H9 (cell line): ENCODE data around the gene NVL. TPM values are rescaled to one million over a fixed set of nuclear protein-coding genes. Genes with fewer than 3 reads are reported as not detected.

Source experiments
- DNase-seq: peaks from one replicate; pipeline ENCODE4 v3.0.0-alpha.2; 2017
- H2AFZ ChIP-seq: one replicate; pipeline ENCODE4 v1.6.1; 2013; ENCODE audit warnings: mild to moderate bottlenecking, low read length, control low read depth, moderate library complexity
- H2AK5ac ChIP-seq: 2 replicates; pipeline ENCODE4 v1.6.1; 2013; ENCODE audit warnings: low read length, control low read depth, mixed read lengths; ENCODE audit not compliant: insufficient read length
- H2BK120ac ChIP-seq: one replicate; pipeline ENCODE4 v1.6.1; 2013; ENCODE audit warnings: low read depth, mild to moderate bottlenecking, low read length, control low read depth, inconsistent platforms; ENCODE audit not compliant: poor library complexity, severe bottlenecking
- H2BK12ac ChIP-seq: 2 replicates; pipeline ENCODE4 v1.6.1; 2013; ENCODE audit warnings: low read length, control low read depth, mixed read lengths, low read depth; ENCODE audit not compliant: insufficient read length
- H2BK15ac ChIP-seq: 2 replicates; pipeline ENCODE4 v1.6.1; 2013; ENCODE audit warnings: low read depth, low read length, control low read depth
- H2BK20ac ChIP-seq: one replicate; pipeline ENCODE4 v1.6.1; 2013; ENCODE audit warnings: low read depth, mild to moderate bottlenecking, low read length, control low read depth, inconsistent platforms; ENCODE audit not compliant: poor library complexity, severe bottlenecking
- H2BK5ac ChIP-seq: 2 replicates; pipeline ENCODE4 v1.6.1; 2013; ENCODE audit warnings: low read length, control low read depth, mixed read lengths; ENCODE audit not compliant: insufficient read length
- H3K14ac ChIP-seq: 2 replicates; pipeline ENCODE4 v1.6.1; 2013; ENCODE audit warnings: low read length, control low read depth; ENCODE audit not compliant: insufficient read depth
- H3K18ac ChIP-seq: 2 replicates; pipeline ENCODE4 v1.6.1; 2013; ENCODE audit warnings: low read depth, mild to moderate bottlenecking, mixed read lengths, low read length, control low read depth; ENCODE audit not compliant: insufficient read length
- H3K23ac ChIP-seq: 2 replicates; pipeline ENCODE4 v1.6.1; 2013; ENCODE audit warnings: low read length, control low read depth, mixed read lengths, low read depth; ENCODE audit not compliant: insufficient read length
- H3K23me2 ChIP-seq: 2 replicates; pipeline ENCODE4 v1.6.1; 2013; ENCODE audit warnings: low read depth, mild to moderate bottlenecking, mixed read lengths, low read length, control low read depth; ENCODE audit not compliant: insufficient read length, poor library complexity, severe bottlenecking
- H3K27ac ChIP-seq: 2 replicates; pipeline ENCODE4 v1.5.1; 2013; ENCODE audit warnings: low read length, control low read depth, mixed read lengths, low read depth; ENCODE audit not compliant: insufficient read length
- H3K27me3 ChIP-seq: 2 replicates; pipeline ENCODE4 v1.6.1; 2013; ENCODE audit warnings: low read length, control low read depth, inconsistent platforms; ENCODE audit not compliant: insufficient read depth
- H3K4ac ChIP-seq: 2 replicates; pipeline ENCODE4 v1.6.1; 2013; ENCODE audit warnings: low read depth, mild to moderate bottlenecking, control low read depth, inconsistent platforms, low read length, moderate library complexity
- H3K4me1 ChIP-seq: 2 replicates; pipeline ENCODE4 v1.6.1; 2013; ENCODE audit warnings: low read length, control low read depth, inconsistent platforms; ENCODE audit not compliant: insufficient read depth
- H3K4me2 ChIP-seq: 2 replicates; pipeline ENCODE4 v1.6.1; 2013; ENCODE audit warnings: low read length, control low read depth, mixed read lengths; ENCODE audit not compliant: insufficient read length, insufficient read depth
- H3K56ac ChIP-seq: 2 replicates; pipeline ENCODE4 v1.6.1; 2013; ENCODE audit warnings: low read depth, mild to moderate bottlenecking, mixed read lengths, low read length, control low read depth; ENCODE audit not compliant: insufficient read length
- H3K79me1 ChIP-seq: 2 replicates; pipeline ENCODE4 v1.6.1; 2013; ENCODE audit warnings: low read depth, mild to moderate bottlenecking, moderate library complexity, low read length, control low read depth, inconsistent platforms; ENCODE audit not compliant: insufficient read depth, poor library complexity, severe bottlenecking
- H3K79me2 ChIP-seq: 2 replicates; pipeline ENCODE4 v1.6.1; 2013; ENCODE audit warnings: low read length, control low read depth, inconsistent platforms; ENCODE audit not compliant: insufficient read depth
- H3K9ac ChIP-seq: 2 replicates; pipeline ENCODE4 v1.6.1; 2013; ENCODE audit warnings: low read length, control low read depth, mixed read lengths; ENCODE audit not compliant: insufficient read length; ENCODE audit errors: extremely low read depth
- H3K9me3 ChIP-seq: one replicate; pipeline ENCODE4 v1.6.1; 2013; ENCODE audit warnings: low read depth, low read length, inconsistent platforms; ENCODE audit not compliant: control insufficient read depth
- H3T11ph ChIP-seq: one replicate; pipeline ENCODE4 v1.6.1; 2013; ENCODE audit warnings: mild to moderate bottlenecking, low read length, control low read depth, inconsistent platforms
- H4K20me1 ChIP-seq: one replicate; pipeline ENCODE4 v1.6.1; 2013; ENCODE audit not compliant: control insufficient read depth, insufficient read length, insufficient read depth
- H4K5ac ChIP-seq: 2 replicates; pipeline ENCODE4 v1.6.1; 2013; ENCODE audit warnings: low read depth, mild to moderate bottlenecking, mixed read lengths, low read length, control low read depth; ENCODE audit not compliant: insufficient read length
- H4K8ac ChIP-seq: replicated peaks from 2 replicates; pipeline ENCODE4 v1.6.1; 2013; ENCODE audit warnings: low read length, control low read depth, mixed read lengths, low read depth; ENCODE audit not compliant: insufficient read length
- H4K91ac ChIP-seq: 2 replicates; pipeline ENCODE4 v1.6.1; 2013; ENCODE audit warnings: low read depth, mild to moderate bottlenecking, moderate library complexity, mixed read lengths, low read length, control low read depth; ENCODE audit not compliant: insufficient read length
- H3K27ac Mint-ChIP-seq, 3 experiments: 2 replicates in 2 of 3; 3 replicates in 1 of 3; pipeline ENCODE4 v1.8.0; 2020 to 2021; ENCODE audit warnings: mixed read lengths in 3 of 3, mild to moderate bottlenecking in 1 of 3, moderate library complexity in 1 of 3
- H3K27me3 Mint-ChIP-seq: 2 replicates; pipeline ENCODE4 v1.8.0; 2021; ENCODE audit warnings: low read depth, mild to moderate bottlenecking, moderate library complexity, mixed read lengths
- H3K36me3 Mint-ChIP-seq, 3 experiments: 2 replicates in 2 of 3; 3 replicates in 1 of 3; pipeline ENCODE4 v1.8.0; 2020 to 2021; ENCODE audit warnings: low read depth in 3 of 3, mixed read lengths in 3 of 3; ENCODE audit not compliant: insufficient read depth in 1 of 3
- H3K4me1 Mint-ChIP-seq, 2 experiments: 2 replicates each; pipeline ENCODE4 v1.8.0; 2020; ENCODE audit warnings: mixed read lengths in 2 of 2
- H3K4me3 Mint-ChIP-seq, 2 experiments: 2 replicates in 1 of 2; 3 replicates in 1 of 2; pipeline ENCODE4 v1.8.0; 2020 to 2021; ENCODE audit warnings: mild to moderate bottlenecking in 2 of 2, mixed read lengths in 2 of 2, moderate library complexity in 1 of 2
- H3K9me3 Mint-ChIP-seq, 2 experiments: 2 replicates in 1 of 2; 3 replicates in 1 of 2; pipeline ENCODE4 v1.8.0; 2020; ENCODE audit warnings: mild to moderate bottlenecking in 2 of 2, mixed read lengths in 2 of 2, moderate library complexity in 1 of 2
- CTCF ChIP-seq: fragments of 200-600 bp; sonication (generic); conservative IDR thresholded peaks from 3 replicates; pipeline ENCODE4 v1.8.0; 2021; ENCODE audit warnings: antibody characterized with exemption, mild to moderate bottlenecking
- WGBS: extraction: QIAGEN DNeasy Blood & Tissue Kit; methylation state at CpG from one replicate; pipeline ENCODE4 v1.1.7; 2013; ENCODE audit warnings: missing lambda C conversion rate, low lambda C conversion rate, mixed read lengths; ENCODE audit not compliant: insufficient read length; ENCODE audit errors: extremely low coverage; 5-methylcytosine and 5-hydroxymethylcytosine counted together
- total RNA-seq: library from RNA; stranded (reverse); gene quantifications from 2 replicates; pipeline ENCODE4 v1.2.1, GENCODE V29; 2021

The NVL gene
- total RNA-seq, 1 experiment from 2014 or later, result 66.9 TPM

GRCh38 chr1:224219011-224219611 lies 110.9 kb downstream of the NVL start:
- no peak overlapping the region for H4K91ac ChIP-seq
- H3K79me2 ChIP-seq, result no peaks in the 10 kb centered on the region
- H3K27me3 Mint-ChIP-seq, result peaks cover 2% of the 10 kb centered on the region
- H3K4ac ChIP-seq, result no peak overlapping the region
- H2BK15ac ChIP-seq, result no peak overlapping the region
- H3K23me2 ChIP-seq, result no peaks in the 10 kb centered on the region
- H2BK20ac ChIP-seq, result no peak overlapping the region
- no peaks in the 10 kb centered on the region for H3K27me3 ChIP-seq
- no peak overlapping the region for H3K18ac ChIP-seq
- H3K4me3 Mint-ChIP-seq, result no peak overlapping the region
- H3K4me2 ChIP-seq, result no peak overlapping the region
- no peak overlapping the region for H3T11ph ChIP-seq
- DNase-seq, result no peak
- H2BK5ac ChIP-seq, result no peak overlapping the region
- H4K5ac ChIP-seq, result no peak overlapping the region
- H3K79me1 ChIP-seq, result no peaks in the 10 kb centered on the region
- H3K14ac ChIP-seq, result no peak overlapping the region
- no peak overlapping the region for H4K8ac ChIP-seq
- no peak overlapping the region for H3K9ac ChIP-seq
- H3K27ac ChIP-seq, result no peak overlapping the region
- H3K4me1 Mint-ChIP-seq, result peaks cover 21 to 22% of the 10 kb centered on the region in 2 experiments
- no peak overlapping the region for H2AK5ac ChIP-seq
- H2BK120ac ChIP-seq, result no peak overlapping the region
- no peaks in the 10 kb centered on the region for H3K36me3 Mint-ChIP-seq
- no peak overlapping the region for H2BK12ac ChIP-seq
- H3K23ac ChIP-seq, result no peak overlapping the region
- no peak overlapping the region for H3K56ac ChIP-seq
- TF ChIP-seq CTCF, result no peak
- no peaks in the 10 kb centered on the region for H3K9me3 ChIP-seq
- H3K4me1 ChIP-seq, result peaks cover 5% of the 10 kb centered on the region; the same call in 1 of the 2 replicates
- no peaks in the 10 kb centered on the region for H3K9me3 Mint-ChIP-seq
- no peak overlapping the region for H3K27ac Mint-ChIP-seq
- no peaks in the 10 kb centered on the region for H4K20me1 ChIP-seq
- WGBS, result no CpG with 5 or more reads among the region's 5 CpGs
- H2AFZ ChIP-seq, result no peak overlapping the region
